NCI-H774 (cell line): ENCODE measurements around the gene KCNE5.
"Not testable (repeated sequence)": the region's sequence is repeated elsewhere in the genome, so short reads cannot be mapped to it uniquely, and the experiment has no call there.

ENCODE experiments used
- DNase-seq: peaks from one replicate; lab custom pipeline; 2025; lab: John Stamatoyannopoulos, UW

Gene KCNE5

DNA sequence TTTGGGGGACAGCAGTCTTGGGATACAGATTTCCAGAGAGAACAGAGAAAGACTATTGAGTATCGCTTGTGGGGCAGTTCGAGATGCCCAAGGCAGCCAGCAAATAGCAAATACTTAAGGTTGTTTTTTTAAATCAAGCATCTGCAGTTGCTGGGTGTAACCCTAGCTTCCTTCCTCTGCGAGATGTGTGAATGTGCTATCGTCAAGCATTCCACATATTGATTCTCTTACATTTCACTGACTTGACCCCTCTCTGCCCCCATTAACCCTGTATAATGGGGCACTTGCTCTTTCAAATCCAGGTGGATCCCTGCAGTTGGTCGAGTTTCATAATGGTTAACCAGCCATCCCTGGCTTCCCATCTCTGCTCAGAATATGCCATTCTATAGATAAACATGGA lies 23.5 kb downstream of the KCNE5 start:
- DNase-seq = no peak

GRCh38 chrX:109600237-109600651 lies 24.7 kb downstream of the KCNE5 start:
- no peak for DNase-seq

GRCh38 chrX:109596015-109596414 lies 29.0 kb downstream of the KCNE5 start:
- no peak for DNase-seq

- DNase-seq = no peak
These were observed 34.8 kb downstream of the KCNE5 start for GRCh38 chrX:109590176-109590575.

- no peak for DNase-seq
These were observed 39.5 kb downstream of the KCNE5 start for GRCh38 chrX:109585488-109585887.

DNA sequence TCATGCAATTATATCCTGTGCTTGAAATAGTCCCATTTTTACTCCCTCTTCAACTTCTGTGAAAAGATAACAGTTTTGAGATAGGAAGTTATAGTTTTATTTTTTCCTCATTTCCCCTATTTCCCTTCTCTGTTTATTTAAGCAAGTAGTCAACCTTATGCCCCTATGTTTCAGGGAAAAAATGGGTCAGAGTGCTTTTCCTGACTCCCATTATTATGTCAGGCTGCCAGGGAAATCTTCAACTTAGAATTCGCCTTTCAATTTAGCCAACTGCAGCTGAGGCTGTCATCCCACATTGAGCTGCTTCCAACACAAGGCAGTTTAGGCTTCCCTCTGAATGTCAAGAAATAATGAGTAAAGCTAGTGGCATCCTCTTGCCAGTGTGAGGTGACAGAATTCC lies 46.1 kb downstream of the KCNE5 start:
- DNase-seq = no peak

- DNase-seq = no peak
These were observed 47.9 kb downstream of the KCNE5 start for GRCh38 chrX:109577055-109577454.

DNA sequence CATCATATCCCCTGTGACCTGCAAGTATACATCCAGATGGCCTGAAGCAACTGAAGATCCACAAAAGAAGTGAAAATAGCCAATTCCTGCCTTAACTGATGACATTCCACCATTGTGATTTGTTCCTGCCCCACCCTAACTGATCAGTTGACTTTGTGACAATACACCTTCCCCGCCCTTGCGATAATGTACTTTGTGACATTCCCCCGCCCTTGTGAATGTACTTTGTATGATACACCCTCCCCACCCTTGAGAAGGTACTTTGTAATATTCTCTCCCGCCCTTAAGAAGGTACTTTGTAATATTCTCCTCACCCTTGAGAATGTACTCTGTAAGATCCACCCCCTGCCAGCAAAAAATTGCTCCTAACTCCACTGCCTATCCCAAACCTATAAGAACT lies 48.9 kb downstream of the KCNE5 start:
- DNase-seq = not testable (repeated sequence)
